Lung microvascular endothelial cell (primary cell): ENCODE results near the gene LENG8. TPM values are rescaled to one million over a fixed set of nuclear protein-coding genes. Genes with fewer than 3 reads are reported as not detected.
"Not testable (repeated sequence)": the region's sequence is repeated elsewhere in the genome, so short reads cannot be mapped to it uniquely, and the experiment has no call there.

Experiments used
- DNase-seq, 2 donors: peaks; one replicate each; pipeline versions ENCODE4 v3.0.0 to v3.0.0-alpha.2; 2010; ENCODE audit warnings: low read depth in 2 of 2
- total RNA-seq: library from RNA; depleted of rRNA; stranded (reverse); fragments of >200 nt; gene quantifications from 2 replicates; pipeline ENCODE4 v1.2.1, GENCODE V29; 2014

The LENG8 gene
- total RNA-seq, 1 donor from 2014 or later, result 21.8 TPM

DNA sequence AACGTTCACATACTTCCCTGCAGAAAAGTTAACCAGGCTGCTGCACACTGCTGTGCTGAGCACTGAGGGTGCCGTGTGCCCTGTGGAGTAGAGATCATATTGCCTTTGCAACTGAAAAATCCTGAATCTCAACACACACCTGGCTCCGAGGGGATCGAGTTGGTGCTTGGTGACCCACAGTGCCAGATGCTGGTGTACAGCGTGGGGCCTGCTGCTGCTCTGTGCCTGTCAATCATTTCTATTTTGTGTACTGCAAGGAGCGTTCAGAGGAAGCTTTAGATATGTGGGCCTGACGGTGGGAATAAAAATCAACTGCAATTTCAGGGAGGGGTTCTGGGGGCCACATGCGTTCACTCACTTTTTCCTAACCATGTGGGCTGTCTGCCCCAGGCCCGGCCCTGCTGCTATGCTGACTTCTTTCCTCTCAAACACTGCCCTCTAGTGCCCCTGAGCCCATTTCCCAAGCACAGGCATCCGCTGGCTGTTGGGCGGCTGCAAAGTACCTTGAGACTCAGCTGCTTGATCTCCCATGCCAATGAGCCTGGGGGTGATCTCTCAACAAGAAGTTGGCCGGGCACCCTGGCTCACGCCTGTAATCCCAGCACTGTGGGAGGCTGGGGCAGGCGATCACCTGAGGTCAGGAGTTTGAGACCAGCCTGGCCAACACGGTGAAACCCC lies 9.7 kb upstream of the LENG8 start:
- DNase-seq, result peak; percentile 37 to 79

DNA sequence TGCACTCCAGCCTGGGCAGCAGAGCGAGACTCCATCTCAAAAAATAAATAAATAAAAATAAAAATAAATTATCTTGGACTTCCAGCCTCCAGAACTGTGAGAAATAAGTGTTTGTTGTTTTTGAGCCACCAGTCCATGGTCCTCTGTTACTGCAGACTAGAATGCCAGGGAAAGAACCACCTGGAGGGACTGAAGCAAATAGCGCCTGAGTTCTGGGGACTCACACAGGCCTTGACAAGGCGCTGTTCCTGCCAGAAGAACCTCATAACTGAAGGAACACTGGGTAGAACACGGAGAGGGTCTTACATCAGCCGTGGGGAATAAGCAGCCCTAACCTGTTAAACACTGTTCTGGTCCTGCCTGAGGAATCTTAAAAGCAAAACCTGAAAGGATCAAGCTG lies 8.4 kb upstream of the LENG8 start:
- no peak for DNase-seq

DNA sequence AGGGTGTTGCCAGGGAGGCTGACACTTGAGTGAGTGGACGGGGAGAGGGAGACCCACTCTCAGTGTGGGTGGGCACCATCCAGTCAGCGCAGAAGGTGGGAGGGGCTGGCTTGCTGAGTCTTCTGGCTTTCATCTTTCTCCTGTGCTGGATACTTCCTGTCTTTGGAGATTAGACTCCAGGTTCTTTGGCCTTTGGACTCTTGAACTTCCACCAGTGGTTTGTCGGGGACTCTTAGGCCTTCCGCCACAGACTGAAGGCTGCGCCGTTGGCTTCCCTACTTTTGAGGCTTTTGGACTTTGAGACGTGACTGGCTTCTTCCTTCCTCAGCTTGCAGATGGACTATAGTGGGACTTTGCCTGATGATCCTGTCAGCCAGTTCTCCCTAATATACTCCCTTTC lies 4.3 kb upstream of the LENG8 start:
- no peak for DNase-seq

DNA sequence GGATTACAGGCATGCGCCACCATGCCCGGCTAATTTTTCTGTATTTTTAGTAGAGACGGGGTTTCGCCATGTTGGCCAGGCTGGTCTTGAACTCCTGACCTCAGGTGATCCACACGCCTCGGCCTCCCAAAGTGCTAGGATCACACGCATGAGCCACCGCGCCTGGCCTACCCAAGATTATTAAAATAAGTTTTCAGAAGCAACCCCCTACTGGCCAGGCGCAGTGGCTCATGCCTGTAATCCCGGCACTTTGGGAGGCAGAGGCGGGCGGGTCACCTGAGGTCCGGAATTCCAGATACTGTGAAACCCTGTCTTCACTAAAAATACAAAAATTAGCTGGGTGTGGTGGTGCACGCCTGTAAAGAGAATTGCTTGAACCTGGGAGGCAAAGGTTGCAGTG lies 2.6 kb upstream of the LENG8 start:
- DNase-seq, result not testable (repeated sequence)

DNA sequence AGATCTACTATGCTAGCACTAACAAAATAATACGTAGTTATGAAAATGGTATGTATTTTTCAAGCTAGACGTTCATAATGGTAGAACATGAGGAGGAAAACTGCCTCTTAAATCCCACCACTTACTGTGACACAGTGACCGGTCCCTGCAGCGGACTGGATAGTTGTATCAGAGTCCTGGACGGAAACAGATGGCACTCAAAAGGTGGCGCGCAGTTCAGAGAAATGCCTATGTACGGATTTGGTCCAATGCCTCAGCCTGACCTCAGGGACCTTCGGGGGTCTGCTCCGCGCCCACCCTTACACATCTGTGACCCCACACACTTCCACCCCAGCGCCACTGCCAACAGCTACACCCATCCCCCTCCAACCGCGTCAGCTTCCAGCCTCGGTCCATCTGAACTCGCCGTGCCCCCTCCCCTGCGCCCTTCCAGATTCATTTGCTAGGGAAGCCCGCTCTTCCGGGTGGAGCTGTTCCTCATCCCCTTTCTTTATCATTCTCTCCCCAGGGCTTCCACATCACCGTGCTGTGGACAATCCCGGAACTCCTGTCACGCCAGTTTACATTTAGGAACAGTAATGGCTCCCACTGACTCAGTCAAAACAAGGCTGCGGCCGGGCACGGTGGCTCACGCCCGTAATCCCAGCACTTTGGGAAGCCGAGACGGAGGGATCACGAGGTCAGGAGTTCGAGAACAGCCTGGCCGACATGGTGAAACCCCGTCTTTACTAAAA lies 792 bp upstream of the LENG8 start:
- DNase-seq, result peak; percentile 61 to 89

DNA sequence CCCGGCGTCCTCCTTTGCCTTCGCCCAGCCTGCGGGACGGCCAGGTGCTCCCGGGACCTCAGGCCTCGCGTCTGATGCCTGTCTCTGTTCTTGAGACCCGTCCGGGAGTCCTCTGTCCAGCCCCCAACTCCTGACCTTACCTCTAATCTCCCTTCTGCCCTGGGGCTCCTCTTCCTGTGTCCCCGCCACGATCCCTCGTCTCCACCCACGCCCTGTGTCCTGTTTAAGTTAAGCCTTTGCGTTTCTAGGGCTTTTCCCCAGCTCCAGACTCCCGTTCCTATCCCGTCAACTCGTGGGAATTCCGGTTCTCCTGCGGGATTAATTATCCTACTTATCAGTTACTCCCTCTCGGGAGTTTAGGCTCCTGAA lies 686 bp downstream of the LENG8 start:
- peak in 1 of 2 donors; percentile 41 for DNase-seq

DNA sequence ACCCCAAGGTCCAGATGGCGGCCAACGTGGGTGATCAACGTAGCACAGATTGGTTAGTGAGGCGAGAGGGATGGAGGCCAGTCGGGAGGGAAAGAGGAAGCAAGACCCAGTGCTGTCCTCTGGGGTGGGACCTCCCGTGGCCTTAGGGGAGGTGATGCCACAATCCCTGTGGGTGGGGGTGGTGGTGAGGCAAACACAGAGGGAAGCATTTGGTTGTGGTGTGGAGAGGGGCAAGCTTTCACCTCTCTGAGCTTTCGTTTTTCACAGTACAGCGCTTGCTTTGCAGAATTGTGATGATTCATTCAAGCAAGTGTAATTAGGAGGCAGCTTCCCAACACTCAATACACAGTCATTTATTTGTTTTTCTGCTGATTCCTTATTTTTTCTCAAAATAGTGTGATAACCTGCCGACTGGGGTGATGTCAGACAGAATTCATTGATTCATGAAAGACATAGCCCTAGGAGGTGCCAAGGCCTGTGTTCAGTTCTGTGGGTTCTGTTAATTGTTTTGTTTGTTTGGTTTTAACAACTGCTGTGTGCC lies 2.4 kb downstream of the LENG8 start:
- no peak for DNase-seq

DNA sequence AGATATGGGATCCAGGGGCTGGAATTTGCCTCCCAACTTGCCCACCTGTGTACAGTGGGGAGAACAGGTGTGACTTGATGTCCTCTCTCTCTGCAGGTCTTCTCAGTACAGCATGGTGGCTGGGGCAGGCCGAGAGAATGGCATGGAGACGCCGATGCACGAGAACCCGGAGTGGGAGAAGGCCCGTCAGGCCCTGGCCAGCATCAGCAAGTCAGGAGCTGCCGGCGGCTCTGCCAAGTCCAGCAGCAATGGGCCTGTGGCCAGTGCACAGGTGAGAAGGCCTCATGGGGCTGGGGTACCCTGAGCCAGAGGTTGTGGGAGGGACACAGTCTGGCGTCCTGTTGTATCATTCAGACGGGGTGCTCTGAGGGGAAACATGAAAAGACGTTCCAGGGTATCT lies 3.0 kb downstream of the LENG8 start:
- DNase-seq, result no peak

DNA sequence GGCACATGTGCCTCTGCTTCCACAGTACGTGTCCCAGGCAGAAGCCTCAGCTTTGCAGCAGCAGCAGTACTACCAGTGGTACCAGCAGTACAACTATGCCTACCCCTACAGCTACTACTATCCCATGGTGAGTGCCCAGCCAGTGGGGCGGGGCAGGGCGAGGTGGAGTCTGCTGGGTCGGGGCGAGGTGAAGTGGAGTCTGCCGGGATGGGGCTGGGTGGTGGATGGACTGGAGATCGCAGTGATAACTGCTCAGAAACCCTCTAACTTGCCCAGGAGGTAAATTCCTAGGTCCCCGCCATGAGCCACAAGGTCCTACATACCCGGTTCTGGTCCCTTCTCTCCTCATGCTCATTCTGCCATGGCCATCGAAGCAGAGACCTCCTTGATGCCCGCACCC lies 3.6 kb downstream of the LENG8 start:
- no peak for DNase-seq

DNA sequence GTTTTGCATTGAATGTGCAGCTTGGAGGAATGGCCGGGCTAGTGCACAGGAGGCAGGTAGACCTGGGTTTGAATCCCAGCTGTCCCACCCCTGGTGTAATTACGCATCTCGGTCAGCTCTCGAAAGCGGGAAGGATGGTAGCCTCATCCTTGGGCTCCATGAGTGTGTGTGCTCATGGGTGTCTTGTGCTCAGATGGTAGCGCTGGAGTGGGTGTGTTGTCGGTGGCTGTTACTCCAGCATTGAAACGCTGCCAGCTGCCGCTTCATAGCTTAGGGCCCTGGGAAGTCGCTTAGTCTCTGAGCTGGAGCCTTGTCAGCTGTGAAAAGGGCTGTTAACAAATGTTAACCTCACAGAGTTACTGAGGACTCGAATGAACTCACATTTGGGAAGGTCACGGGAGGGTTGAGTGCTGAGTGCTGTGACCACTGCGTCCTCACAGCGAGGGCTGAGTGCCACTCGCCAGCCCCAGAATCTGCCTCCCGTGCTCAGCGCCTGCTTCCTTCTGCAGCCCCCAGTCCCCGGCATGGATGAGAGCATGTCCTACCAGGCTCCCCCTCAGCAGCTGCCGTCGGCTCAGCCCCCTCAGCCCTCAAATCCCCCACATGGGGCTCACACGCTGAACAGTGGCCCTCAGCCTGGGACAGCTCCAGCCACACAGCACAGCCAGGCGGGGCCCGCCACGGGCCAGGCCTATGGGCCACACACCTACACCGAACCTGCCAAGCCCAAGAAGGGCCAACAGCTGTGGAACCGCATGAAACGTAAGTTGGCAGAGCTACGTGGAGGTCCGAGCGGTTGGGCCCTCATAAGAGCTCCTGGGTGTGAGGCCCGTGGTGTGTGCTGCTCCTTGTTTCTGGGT lies 5.2 kb downstream of the LENG8 start:
- DNase-seq, result no peak

DNA sequence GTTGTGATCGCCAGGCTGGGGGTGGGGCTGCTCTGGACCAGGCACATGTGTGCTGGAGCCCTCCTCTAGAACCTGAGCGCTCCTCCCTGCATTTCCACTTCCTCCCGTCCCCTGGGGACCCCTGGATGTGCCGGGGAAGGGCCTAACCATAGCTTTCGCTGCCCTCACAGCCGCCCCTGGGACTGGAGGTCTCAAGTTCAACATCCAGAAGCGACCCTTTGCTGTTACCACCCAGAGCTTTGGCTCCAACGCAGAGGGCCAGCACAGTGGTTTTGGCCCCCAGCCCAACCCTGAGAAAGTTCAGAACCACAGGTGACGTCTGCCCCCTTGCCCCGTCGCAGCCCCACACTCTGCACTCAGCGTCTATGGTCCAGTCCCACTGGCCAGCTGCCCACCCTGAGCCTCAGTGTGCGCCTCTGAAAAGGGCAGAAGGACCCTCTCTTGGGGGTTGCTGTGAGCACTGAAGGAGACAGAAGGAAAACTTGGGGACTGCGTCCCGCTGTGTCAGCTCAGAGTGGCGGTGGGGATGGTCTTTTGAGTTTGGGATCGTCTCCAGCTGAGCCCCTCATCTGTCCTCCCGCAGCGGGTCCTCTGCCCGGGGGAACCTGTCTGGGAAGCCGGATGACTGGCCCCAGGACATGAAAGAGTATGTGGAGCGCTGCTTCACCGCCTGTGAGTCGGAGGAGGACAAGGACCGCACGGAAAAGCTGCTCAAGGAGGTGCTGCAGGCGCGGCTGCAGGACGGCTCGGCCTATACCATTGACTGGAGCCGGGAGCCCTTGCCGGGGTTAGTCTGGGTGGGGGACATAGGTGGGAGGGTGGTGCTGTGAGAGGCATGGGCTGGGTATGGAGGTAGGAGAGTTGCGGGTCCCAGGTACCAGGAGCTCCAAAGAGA lies 6.0 kb downstream of the LENG8 start:
- no peak for DNase-seq

DNA sequence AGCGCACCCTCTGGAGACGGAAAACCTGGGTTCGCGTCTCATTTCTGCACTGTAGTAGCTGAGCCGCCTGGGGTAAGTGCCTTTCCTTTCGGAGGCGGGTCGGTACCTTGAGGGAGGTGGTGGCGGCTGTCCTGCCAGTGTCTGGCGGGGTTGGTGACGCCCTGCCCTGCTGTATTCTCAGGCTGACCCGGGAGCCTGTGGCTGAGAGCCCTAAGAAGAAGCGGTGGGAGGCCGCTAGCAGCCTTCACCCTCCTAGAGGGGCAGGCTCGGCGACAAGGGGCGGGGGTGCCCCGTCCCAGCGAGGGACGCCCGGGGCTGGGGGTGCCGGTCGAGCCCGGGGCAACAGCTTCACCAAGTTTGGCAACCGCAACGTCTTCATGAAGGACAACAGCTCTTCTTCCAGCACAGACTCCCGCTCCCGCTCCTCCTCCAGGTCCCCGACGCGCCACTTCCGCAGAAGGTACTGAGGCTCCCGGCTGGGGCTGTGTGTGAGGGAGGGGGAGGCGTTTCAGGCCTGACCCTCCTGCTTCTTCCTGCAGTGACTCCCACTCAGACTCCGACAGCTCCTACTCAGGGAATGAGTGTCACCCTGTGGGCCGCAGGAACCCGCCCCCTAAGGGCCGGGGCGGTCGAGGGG lies 6.9 kb downstream of the LENG8 start:
- no peak for DNase-seq

DNA sequence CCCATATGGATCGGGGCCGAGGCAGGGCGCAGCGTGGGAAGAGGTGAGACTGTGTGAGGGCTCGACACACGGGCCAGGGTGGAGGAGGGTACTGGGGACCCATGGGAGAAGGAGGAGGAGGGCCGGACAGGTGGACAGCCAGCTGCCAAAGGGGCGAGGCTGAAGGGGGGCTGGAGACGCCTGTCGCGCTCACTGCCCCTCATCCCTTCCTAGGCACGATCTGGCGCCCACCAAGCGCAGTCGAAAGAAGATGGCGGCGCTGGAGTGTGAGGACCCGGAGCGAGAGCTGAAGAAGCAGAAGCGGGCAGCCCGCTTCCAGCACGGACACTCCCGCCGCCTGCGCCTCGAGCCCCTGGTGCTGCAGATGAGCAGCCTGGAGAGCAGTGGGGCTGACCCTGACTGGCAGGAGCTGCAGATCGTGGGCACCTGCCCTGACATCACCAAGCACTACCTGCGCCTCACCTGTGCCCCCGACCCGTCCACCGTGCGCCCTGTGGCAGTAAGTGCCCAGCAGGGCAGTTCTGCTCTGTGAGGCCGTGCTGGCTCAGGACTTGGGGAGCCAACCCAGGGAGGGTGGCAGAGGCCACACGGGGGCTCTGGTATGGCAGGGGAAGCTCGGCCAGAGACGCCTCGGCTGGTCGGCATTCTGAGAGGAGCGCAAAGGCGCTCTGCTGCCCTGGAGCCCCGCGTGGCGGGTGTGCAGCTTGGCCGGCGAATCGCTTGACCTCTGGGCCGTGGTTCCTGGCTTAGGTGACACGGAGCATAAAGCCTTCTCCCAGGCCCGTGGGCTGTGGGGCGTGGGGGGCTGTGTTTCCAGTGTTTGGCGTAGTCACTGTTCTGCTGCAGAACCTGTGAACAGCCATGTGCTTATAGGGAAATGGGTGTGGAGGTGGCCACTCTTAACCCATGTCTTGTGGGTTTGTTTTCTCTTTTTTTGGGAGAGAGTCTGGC lies 7.7 kb downstream of the LENG8 start:
- no peak for DNase-seq

DNA sequence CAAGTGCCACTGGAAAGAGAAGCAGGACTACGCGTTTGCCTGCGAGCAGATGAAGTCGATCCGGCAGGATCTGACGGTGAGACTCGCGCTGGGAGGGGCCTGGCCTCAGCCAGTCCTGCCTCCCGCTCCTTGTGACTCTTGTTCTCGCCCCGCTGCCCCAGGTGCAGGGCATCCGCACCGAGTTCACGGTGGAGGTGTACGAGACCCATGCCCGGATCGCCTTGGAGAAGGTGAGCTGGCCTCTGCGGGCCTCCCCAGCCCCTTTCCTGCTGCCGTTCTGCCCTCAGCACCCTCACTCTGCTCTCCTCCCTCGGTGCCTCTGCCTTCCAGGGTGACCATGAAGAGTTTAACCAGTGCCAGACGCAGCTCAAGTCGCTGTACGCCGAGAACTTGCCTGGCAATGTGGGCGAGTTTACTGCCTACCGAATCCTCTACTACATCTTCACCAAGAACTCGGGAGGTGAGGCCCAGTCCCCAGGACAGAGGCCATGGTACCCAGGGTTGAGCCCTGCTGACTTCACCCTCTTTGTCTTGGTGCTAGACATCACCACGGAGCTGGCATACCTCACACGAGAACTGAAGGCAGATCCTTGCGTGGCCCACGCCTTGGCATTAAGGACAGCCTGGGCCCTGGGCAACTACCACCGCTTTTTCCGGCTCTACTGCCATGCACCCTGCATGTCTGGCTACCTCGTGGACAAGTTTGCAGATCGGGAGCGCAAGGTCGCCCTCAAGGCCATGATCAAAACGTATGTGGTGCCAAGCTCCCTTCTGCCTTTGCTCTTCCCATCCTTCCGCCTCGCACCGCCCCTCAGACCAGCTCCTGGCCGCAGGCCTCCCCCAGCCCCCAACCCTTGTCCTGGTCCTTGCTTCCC lies 9.0 kb downstream of the LENG8 start:
- peak in 1 of 2 donors; percentile 0 for DNase-seq

DNA sequence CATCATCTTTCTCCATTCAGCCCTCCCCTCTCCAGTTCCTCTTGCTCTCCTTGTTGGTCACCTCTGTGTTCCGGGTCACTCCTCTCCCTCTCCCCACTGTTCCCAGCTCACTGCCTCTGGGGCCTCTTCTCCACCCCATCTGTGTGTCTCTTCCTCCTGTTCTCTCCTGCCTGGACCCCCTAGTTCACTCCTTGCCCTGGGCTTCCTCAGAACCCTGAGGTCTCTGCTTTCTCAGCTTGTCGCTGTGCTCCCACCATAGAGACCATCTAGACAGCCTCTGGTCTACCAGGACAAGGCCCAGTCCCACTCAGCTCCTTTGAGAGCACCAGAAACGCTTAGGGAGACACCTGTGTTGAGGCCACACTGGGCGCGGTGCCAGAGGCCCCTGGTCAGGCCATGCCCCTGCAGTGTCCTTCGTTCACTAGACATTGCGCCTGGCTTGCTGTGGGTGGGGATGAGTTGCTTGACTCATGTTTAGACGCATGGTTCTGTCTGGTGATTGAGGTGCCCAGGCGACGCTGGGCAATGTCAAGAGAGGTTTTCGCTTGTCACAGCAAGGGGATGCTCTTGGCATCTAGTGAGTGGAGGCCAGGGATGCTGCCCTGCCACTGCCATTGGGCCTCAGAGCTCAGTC lies 9.8 kb downstream of the LENG8 start:
- DNase-seq, result peak in 1 of 2 donors; percentile 0

DNA sequence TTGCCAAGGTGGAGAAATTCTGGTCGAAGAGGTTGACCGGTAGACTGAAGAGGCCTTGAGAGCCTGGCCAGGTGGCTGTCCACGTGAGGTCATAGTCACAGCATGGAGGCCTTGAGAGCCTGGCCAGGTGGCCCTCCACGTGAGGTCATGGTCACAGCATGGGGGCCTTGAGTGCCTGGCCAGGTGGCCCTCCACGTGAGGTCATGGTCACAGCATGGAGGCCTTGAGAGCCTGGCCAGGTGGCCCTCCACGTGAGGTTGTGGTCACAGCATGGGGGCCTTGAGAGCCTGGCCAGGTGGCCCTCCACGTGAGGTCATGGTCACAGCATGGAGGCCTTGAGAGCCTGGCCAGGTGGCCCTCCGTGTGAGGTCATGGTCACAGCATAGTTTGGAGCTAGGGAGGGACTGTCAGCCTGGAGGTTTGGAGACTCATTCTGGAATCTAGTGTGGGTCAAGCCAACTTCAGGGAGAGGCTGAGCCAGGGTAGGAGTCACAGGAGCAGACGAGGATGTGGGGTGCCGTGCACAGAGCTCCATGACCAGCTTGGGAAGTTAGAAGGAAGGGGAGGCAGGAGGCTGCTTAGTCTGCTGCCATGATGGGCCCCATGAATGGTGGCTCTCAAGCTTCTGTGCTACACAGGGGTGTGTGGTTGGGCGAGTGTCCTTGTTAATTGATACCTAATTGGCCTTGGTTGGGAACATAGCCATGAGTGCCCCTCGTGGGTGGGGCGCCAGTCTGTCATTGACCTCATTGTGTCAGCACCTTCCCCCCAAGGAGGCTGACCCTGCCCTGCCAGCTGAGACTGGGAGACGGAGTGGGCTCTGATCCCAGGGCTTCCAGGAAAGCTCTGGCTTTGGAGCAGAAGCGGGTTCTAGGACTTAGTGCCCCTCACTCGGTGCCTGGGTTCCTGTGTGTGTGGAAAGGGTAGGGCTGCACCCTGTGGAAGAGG lies 10.6 kb downstream of the LENG8 start:
- no peak for DNase-seq
